HEK293T (cell line): ENCODE measurements around the gene POLR3E.
A peak's percentile ranks its signal among the peaks of the same experiment; 100 is the strongest.

Source experiments
- CTCF ChIA-PET: fragments of 350-600 bp; formaldehyde crosslinking; extraction: SDS; loops from one replicate; lab custom pipeline; 2021; ENCODE audit warnings: antibody characterized with exemption, inconsistent platforms; lab: Yijun Ruan, JAX
- POLR2A ChIA-PET: fragments of 350-600 bp; formaldehyde crosslinking; extraction: SDS; loops from one replicate; lab custom pipeline; 2020; ENCODE audit warnings: antibody characterized with exemption, inconsistent platforms; lab: Yijun Ruan, JAX
- DNase-seq: peaks from one replicate; pipeline ENCODE4 v3.0.0; 2012; ENCODE audit warnings: mixed read lengths; ENCODE audit errors: extremely low spot score
- ARNT ChIP-seq: fragments of 450-650 bp; IDR thresholded peaks from 2 replicates; pipeline ENCODE4 v1.6.1; 2017; ENCODE audit warnings: mild to moderate bottlenecking
- BHLHE40 ChIP-seq: fragments of 450-650 bp; IDR thresholded peaks from 2 replicates; pipeline ENCODE4 v1.6.1; 2016; ENCODE audit warnings: mild to moderate bottlenecking, moderate library complexity, borderline replicate concordance
- CTBP1 ChIP-seq: fragments of 450-650 bp; IDR thresholded peaks from 2 replicates; pipeline ENCODE4 v1.6.1; 2016; ENCODE audit warnings: borderline replicate concordance
- ELF4 ChIP-seq: fragments of 450-650 bp; IDR thresholded peaks from 2 replicates; pipeline ENCODE4 v1.6.1; 2017; ENCODE audit warnings: antibody characterized with exemption
- FOXA1 ChIP-seq: fragments of 450-650 bp; IDR thresholded peaks from 2 replicates; pipeline ENCODE4 v1.6.1; 2016; ENCODE audit warnings: mild to moderate bottlenecking
- FOXK2 ChIP-seq: fragments of 450-650 bp; IDR thresholded peaks from 2 replicates; pipeline ENCODE4 v1.6.1; 2016; ENCODE audit warnings: mild to moderate bottlenecking
- FOXM1 ChIP-seq: fragments of 450-650 bp; IDR thresholded peaks from 2 replicates; pipeline ENCODE4 v1.6.1; 2017; ENCODE audit warnings: mild to moderate bottlenecking, borderline replicate concordance
- HDGF ChIP-seq: fragments of 450-650 bp; IDR thresholded peaks from 2 replicates; pipeline ENCODE4 v1.6.1; 2017; ENCODE audit warnings: antibody characterized with exemption, borderline replicate concordance
- L3MBTL2 ChIP-seq: fragments of 450-650 bp; conservative IDR thresholded peaks from 2 replicates; pipeline ENCODE4 v1.6.1; 2016; ENCODE audit warnings: mild to moderate bottlenecking
- LEF1 ChIP-seq: fragments of 450-650 bp; IDR thresholded peaks from 2 replicates; pipeline ENCODE4 v1.6.1; 2017; ENCODE audit warnings: mild to moderate bottlenecking, borderline replicate concordance
- NFRKB ChIP-seq: fragments of 450-650 bp; IDR thresholded peaks from 2 replicates; pipeline ENCODE4 v1.6.1; 2016; ENCODE audit warnings: mild to moderate bottlenecking, moderate library complexity
- SP1 ChIP-seq: fragments of 450-650 bp; IDR thresholded peaks from 2 replicates; pipeline ENCODE4 v1.6.1; 2017
- SUZ12 ChIP-seq: fragments of 450-650 bp; IDR thresholded peaks from 2 replicates; pipeline ENCODE4 v1.6.1; 2016; ENCODE audit warnings: mild to moderate bottlenecking
- TARDBP ChIP-seq: fragments of 450-650 bp; IDR thresholded peaks from 2 replicates; pipeline ENCODE4 v1.6.1; 2016
- ZNF384 ChIP-seq: fragments of 450-650 bp; IDR thresholded peaks from 2 replicates; pipeline ENCODE4 v1.6.1; 2016
- TF ChIP-seq, protein P1 (sequence below): fragments of 450-650 bp; IDR thresholded peaks from 2 replicates; pipeline ENCODE4 v1.6.1; 2016

POLR3E gene

DNA sequence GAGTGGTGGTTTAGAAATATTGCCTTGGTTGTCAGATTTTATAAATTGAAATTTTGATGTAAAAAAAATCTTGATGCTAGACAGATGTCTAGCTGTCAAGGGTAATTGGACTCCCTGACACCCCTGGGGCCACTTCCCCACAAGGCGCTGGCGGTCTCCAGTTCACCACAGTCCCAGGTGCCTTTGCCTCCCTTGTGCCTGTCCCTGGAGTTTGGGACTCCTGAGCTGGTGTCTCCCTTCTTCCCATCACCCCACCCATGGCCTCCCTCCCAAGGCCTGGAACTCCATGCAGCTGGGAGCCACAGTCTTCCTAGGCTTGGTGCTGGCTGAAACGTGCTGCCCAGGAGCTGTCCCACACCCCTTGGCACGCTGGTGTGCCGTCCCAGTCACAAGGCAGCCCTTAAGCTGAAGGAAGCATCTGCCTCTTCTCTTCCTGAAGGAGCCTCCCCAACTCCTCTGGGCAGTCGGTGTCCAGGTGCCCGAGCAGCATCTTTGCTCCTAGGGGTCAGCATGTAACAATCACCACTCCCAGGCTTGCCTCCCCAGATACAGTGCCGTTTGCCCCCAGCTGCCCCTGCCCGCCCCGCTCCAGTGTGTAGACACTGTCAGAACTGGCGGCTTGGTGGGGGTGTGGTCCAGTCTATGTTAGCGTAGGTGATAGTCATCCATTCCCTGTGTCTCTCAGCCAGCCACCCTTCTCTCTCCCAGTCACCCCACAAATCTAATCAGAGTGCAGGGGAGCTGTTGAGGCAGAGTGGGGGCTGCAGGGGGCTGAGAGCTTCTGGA lies 26.2 kb downstream of the POLR3E start:
- no peak for DNase-seq
- ChIA-PET CTCF (no interaction called here), POLR2A (no interaction called here)
- TF ChIP-seq SP1 (no peak), HDGF (no peak), ZNF384 (no peak), NFRKB (no peak), TARDBP (no peak), LEF1 (no peak), L3MBTL2 (no peak), ARNT (no peak), CTBP1 (no peak), FOXA1 (no peak)

DNA sequence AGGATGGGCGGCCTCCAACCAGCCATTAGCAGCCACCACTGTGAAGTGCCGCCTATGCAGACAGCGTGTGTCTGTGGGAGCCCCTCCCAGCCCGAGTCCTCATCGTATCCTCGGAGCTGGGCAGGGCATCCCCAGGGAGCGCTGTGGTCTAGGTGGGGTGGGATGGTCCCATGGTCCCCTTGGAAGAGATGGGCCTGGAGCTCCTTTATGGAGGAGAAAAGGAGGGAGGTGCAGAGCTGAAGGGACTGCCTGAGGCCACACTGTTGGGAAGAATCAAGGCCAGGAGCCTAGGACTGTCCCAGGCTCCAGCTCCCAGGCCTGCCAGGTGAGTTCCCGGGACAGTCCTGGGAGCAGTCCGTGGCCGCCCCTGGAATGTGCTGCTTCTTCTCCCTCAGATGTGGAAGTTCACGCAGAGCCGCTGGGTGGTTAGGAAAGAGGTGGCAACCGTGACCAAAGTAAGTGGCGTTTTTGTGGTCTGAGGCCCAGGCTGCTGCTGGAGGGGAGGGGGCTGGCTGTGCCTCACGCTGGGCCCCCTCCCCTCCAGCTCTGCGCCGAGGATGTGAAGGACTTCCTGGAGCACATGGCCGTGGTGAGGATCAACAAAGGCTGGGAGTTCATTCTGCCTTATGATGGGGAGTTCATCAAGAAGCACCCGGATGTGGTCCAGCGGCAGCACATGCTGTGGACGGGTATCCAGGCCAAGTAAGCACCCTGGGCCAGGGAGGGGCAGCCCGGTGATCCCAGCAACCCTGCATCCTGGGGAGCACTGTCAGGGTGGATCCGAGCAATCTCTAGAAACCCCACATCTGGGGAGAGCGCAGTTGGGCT lies 27.0 kb downstream of the POLR3E start:
- ChIA-PET POLR2A (no interaction called here), CTCF (no interaction called here)
- DNase-seq: peak; percentile 3
- TF ChIP-seq LEF1 (no peak), HDGF (no peak), L3MBTL2 (no peak), ZNF384 (no peak), SUZ12 (no peak), FOXM1 (no peak), ELF4 (no peak), ARNT (no peak), TARDBP (no peak), SP1 (no peak), BHLHE40 (no peak), FOXA1 (no peak), FOXK2 (no peak), NFRKB (no peak), CTBP1 (no peak)
- TF ChIP-seq, protein P1, sequence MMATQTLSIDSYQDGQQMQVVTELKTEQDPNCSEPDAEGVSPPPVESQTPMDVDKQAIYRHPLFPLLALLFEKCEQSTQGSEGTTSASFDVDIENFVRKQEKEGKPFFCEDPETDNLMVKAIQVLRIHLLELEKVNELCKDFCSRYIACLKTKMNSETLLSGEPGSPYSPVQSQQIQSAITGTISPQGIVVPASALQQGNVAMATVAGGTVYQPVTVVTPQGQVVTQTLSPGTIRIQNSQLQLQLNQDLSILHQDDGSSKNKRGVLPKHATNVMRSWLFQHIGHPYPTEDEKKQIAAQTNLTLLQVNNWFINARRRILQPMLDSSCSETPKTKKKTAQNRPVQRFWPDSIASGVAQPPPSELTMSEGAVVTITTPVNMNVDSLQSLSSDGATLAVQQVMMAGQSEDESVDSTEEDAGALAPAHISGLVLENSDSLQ: no peak

DNA sequence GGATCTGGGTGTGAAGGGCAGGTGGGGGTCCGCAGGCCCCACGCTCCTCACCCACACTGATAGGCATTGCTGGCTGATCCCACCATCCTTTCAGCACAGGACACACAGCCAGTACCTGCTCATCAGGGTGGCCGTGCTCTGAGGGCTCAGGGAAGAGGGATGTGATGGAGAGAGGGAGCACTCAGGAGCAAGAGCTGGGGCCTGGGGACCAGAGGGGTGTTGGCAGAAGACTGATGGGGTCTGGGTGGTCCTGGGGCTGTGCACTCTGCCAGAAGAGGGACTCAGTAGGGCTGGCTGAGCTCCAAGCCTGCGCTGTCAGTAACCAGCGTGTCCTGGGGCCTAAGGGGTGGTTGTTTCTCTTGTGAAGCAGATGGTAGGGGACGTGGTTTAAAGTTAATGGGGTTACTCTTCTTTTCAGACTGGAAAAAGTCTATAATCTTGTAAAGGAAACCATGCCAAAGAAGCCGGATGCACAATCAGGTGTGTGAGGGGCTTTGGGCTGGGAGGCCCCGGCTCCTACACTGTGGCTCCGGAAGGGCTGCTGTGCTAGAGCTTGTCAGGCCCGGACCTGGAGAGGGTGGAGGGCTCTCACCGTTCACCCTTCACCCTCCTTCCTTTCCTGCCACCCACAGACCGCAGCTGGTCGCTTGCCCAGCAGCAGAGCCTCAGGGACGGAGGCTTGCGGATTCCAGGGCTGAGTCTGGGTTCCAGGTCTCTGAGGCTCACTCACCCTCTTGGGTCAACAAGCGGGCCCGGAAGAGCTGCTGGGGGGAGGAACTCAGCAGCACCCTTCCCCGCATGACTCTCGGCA lies 27.8 kb downstream of the POLR3E start:
- CTCF ChIA-PET: no interaction called here

DNA sequence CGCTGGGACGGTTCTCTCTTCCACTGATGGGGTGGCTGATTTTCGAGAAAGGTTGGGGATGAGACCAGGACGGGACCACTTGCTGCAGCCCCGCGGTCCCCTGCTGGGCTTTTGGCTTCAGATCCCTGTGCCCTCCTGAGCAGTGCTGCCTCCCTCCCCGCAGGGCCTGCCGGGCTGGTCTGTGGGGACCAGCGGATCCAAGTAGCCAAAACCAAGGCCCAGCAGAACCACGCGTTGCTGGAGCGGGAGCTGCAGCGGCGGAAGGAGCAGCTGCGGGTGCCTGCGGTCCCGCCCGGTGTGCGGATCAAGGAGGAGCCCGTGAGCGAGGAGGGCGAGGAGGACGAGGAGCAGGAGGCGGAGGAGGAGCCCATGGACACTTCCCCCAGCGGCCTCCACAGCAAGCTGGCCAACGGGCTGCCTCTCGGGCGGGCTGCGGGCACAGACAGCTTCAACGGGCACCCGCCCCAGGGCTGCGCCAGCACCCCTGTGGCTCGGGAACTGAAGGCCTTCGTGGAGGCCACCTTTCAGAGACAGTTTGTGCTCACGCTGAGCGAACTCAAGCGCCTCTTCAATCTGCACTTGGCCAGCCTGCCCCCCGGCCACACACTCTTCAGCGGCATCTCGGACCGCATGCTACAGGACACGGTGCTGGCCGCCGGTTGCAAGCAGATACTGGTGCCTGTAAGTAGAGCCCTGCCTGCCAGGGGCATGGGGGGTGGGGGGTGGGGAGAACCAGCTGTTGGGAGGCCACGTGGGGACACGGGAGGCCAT lies 28.6 kb downstream of the POLR3E start:
- TF ChIP-seq FOXA1 (no peak), NFRKB (no peak), SUZ12 (no peak), ARNT (no peak), BHLHE40 (no peak), L3MBTL2 (no peak), ELF4 (no peak), CTBP1 (no peak), HDGF (no peak), LEF1 (no peak), ZNF384 (no peak), TARDBP (no peak), SP1 (no peak), FOXM1 (no peak), FOXK2 (no peak)
- TF ChIP-seq, protein P1: no peak
- CTCF ChIA-PET: no interaction called here
- DNase-seq: no peak
- POLR2A ChIA-PET: no interaction called here

More for the DNA sequence above, 27.8 kb downstream of the POLR3E start:
- TF ChIP-seq, protein P1: no peak
- no peak for TF ChIP-seq L3MBTL2
- no peak for TF ChIP-seq HDGF
- TF ChIP-seq BHLHE40: no peak
- TF ChIP-seq NFRKB: no peak
- no peak for TF ChIP-seq FOXK2
- TF ChIP-seq TARDBP: no peak
- no peak for TF ChIP-seq ARNT
- no peak for TF ChIP-seq SP1
- TF ChIP-seq SUZ12: no peak
- TF ChIP-seq ZNF384: no peak
- no peak for TF ChIP-seq FOXM1
- no peak for TF ChIP-seq FOXA1
- POLR2A ChIA-PET: no interaction called here
- DNase-seq: no peak

DNA sequence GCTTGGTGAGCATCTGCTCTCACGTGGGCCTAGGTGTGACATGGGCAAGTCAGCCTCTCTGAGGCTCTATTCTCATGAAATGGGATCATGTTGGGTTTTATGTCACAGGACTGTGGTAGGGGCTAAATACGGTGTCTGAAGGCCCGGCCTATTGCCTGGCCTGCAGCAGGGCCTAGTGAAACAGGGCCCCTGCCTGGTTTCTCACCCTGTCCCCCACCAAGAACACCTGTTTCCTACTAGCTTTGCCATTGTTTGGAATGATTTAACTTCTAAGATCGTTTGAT lies 29.1 kb downstream of the POLR3E start:
- CTCF ChIA-PET: no interaction called here
- no peak for DNase-seq
- POLR2A ChIA-PET: no interaction called here
- no peak for TF ChIP-seq LEF1
- no peak for TF ChIP-seq FOXK2
- no peak for TF ChIP-seq SUZ12
- TF ChIP-seq FOXM1: no peak
- TF ChIP-seq ARNT: no peak
- no peak for TF ChIP-seq ZNF384
- no peak for TF ChIP-seq FOXA1
- TF ChIP-seq TARDBP: no peak
- no peak for TF ChIP-seq HDGF
- no peak for TF ChIP-seq SP1
- TF ChIP-seq CTBP1: no peak
- TF ChIP-seq L3MBTL2: no peak
- TF ChIP-seq ELF4: no peak
- TF ChIP-seq, protein P1: no peak
- no peak for TF ChIP-seq NFRKB
